Small intestine (tissue), 4 donors: ENCODE results near the gene GPHB5. TPM values are rescaled to one million over a fixed set of nuclear protein-coding genes. Genes with fewer than 3 reads are reported as not detected.

Experiments
- polyA plus RNA-seq, 4 donors: library from polyadenylated mRNA; stranded (reverse) in 3 of 4; unstranded in 1 of 4; fragments of 200-250 nt in 3 of 4; fragments of 120-200 nt in 1 of 4; gene quantifications; one replicate each; pipeline versions ENCODE4 v1.2.1 to v1.2.3, GENCODE V29; 2013
- donor health status: healthy with polysubstance abuse.
- donor health status: Bipolar disorder and iron deficiency.
- donor health status: healthy.

GPHB5 gene
- polyA plus RNA-seq, 4 donors = not detected

Other genes with a start within 250 kb of the GPHB5 start
- 10 to 100 TPM in 1 of 4 donors, 1 to 10 TPM in 2, under 1 TPM in 1; 0.45 to 11.1 (median 5.9) TPM for gene RHOJ, start 114.5 kb downstream of the GPHB5 start, polyA plus RNA-seq
- 10 to 100 TPM in 2 of 4 donors, 1 to 10 TPM in 2; 6.8 to 20.0 (median 8.7) TPM for gene PPP2R5E, start 224.4 kb upstream of the GPHB5 start, polyA plus RNA-seq